ENCODE data around the gene SCAANT1. TPM values are rescaled to one million over a fixed set of nuclear protein-coding genes. Genes with fewer than 3 reads are reported as not detected.

Gene SCAANT1
- total and polyA plus RNA-seq, 2 of the 8 experiments (the other 6 are each of a cell fraction or from before 2014, with no cell fraction given): not detected

DNA sequence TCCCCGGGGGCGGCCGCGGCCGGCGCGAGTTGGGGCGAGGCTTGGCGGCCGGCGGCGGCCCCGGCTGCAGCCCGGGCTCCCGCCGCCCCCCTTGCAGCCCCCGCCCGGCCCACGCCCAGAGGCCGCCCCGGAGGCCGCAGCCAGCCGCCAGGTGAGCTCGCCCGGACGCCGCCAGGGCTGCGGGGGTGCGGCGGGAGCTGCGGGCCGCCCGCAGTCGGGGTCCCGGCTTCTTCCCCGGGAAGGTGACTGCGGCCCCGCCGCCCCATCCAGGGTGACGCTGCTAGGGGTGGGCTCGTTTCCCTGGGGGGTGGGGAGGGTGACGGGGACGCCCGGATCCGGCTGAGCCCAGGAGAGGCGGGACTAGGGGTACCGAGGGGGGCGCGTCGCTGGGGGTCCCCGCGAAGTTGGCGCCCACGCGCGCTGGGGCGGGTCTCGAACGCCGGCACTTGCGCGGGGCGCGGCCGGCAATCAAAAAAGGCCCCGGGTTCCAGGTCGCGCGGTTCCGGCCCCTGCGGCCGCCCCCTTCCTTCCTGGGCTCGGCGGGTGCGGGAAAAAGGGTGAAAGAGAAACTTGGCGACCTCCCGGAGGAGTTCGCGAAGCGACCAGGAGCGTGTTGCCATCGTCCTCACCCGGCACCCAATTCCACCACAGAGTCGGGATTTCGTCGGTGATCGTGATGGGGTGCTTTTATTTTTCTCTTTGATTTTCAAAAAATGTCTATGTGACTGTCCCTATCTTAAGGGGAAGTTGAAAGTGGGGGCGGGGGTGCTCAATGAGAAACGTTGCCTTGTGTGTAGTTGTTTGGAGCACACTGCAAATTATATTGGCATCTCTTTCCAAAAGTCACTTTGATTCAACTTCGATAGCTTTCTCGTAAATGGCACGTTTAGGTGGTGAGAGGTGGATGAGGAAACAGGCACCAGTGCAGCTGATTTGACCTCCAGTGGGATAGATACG, 47.9 kb downstream of the SCAANT1 start:
- no peak overlapping the region for H2BK12ac ChIP-seq (ENCODE audit: low read depth, low read length)
- no peak overlapping the region for H2BK15ac ChIP-seq (ENCODE audit: low read length)
- H2BK120ac ChIP-seq (replicated peaks; ENCODE audit: low read depth, low read length): no peak overlapping the region
- H2BK5ac ChIP-seq (ENCODE audit: low read depth, low read length): no peak overlapping the region
- no peak overlapping the region for H2BK20ac ChIP-seq (ENCODE audit: low read length)
- TF ChIP-seq PHF8 (conservative IDR thresholded peaks at IDR 0.05; ENCODE audit: low read depth, low read length): peak; percentile 56; the same call in 1 of the 2 replicates
- TF ChIP-seq ASH2L (IDR thresholded peaks at IDR 0.05; ENCODE audit: low read length): peak; percentile 67
- TF ChIP-seq TAF1 (IDR thresholded peaks at IDR 0.05; ENCODE audit: low read depth, low read length): 0 out of 2 replicates have a peak, but pooled peaks have one; percentile 29
- peak; percentile 41 for TF ChIP-seq KDM4A (IDR thresholded peaks at IDR 0.05; ENCODE audit: low read depth, low read length, severe bottlenecking)
- no peak for TF ChIP-seq CHD1 (IDR thresholded peaks at IDR 0.05; ENCODE audit: low read depth, low read length)
- no peak for TF ChIP-seq GTF2F1 (IDR thresholded peaks at IDR 0.05; ENCODE audit: borderline replicate concordance, low read depth, low read length)
- no peak overlapping the region for H2AFZ ChIP-seq (ENCODE audit: low read length)
- no peak overlapping the region for H3K56ac ChIP-seq (replicated peaks; ENCODE audit: insufficient read length, low read depth, low read length)
- no peaks in the 10 kb centered on the region; the same call in 1 of the 2 replicates for H3K79me1 ChIP-seq (ENCODE audit: low read depth, low read length)
- H4K5ac ChIP-seq (ENCODE audit: insufficient read length, low read depth, low read length): no peak overlapping the region
- H3K4ac ChIP-seq (replicated peaks; ENCODE audit: insufficient read length, low read depth, low read length): no peak overlapping the region
- H3K9me3 ChIP-seq (ENCODE audit: insufficient read depth in 2 of 2, low read depth in 1 of 2, low read length in 1 of 2): no peaks in the 10 kb centered on the region
- peaks cover 6% of the 10 kb centered on the region for H3K23me2 ChIP-seq (ENCODE audit: low read depth, low read length)
- no peak overlapping the region; the same call in 1 of the 2 replicates for H4K8ac ChIP-seq (ENCODE audit: extremely low read depth, insufficient read depth, low read length)
- H4K20me1 ChIP-seq (replicated peaks in 1 of 2; ENCODE audit: control insufficient read depth in 1 of 2, insufficient read depth in 2 of 2, low read length in 2 of 2): no peaks in the 10 kb centered on the region
- H3K14ac ChIP-seq (ENCODE audit: insufficient read length): no peak overlapping the region
- peak overlapping the region; percentile 72 to 98 for H3K4me2 ChIP-seq (ENCODE audit: insufficient read depth in 1 of 2, low read depth in 2 of 2, low read length in 2 of 2)
- no peak overlapping the region for H2AK5ac ChIP-seq (ENCODE audit: low read depth, low read length)
- 7% methylated on average over 25 of the region's 93 CpGs; no CpG with 5 or more reads in 1 of the 2 experiments for WGBS, 2 experiments (ENCODE audit: extremely low coverage in 1 of 2, insufficient coverage in 1 of 2, insufficient read length in 1 of 2, insufficient replicate concordance in 2 of 2, low coverage in 1 of 2, low lambda C conversion rate in 2 of 2, missing lambda C conversion rate in 1 of 2)
- ChIA-PET CTCF (ENCODE audit: partially characterized antibody) (no interaction called here), POLR2A (ENCODE audit: partially characterized antibody) (interaction anchor here (0.6 to 1.1 kb wide), 4 partner anchors 26 to 363 kb away, joined by 3 to 4 read pairs (median 3); no protein-coding TSS in a partner anchor)
- H3K79me2 ChIP-seq (ENCODE audit: control insufficient read depth in 1 of 2, insufficient read depth in 2 of 2, low read length in 2 of 2): peaks cover 0 to 51% of the 10 kb centered on the region in 2 experiments; a peak in 2 of 4 replicates
- no peak overlapping the region for H3K18ac ChIP-seq (ENCODE audit: extremely low read depth, low read length)
- H3K4me1 ChIP-seq (replicated peaks in 1 of 4; ENCODE audit: control insufficient read depth in 3 of 4, insufficient read depth in 4 of 4, low read length in 3 of 4): peaks cover 5 to 22% (median 11%) of the 10 kb centered on the region in 4 experiments
- no peak overlapping the region for H4K91ac ChIP-seq (replicated peaks; ENCODE audit: insufficient read length, low read length)
- no peak for FAIRE-seq
- H3K9ac ChIP-seq (replicated peaks in 1 of 4; ENCODE audit: extremely low read depth in 1 of 4, low read depth in 3 of 4, low read length in 3 of 4): peak overlapping the region; percentile 54 to 91 (median 64); a peak in 6 of 7 replicates
- H3K4me3 ChIP-seq (ENCODE audit: extremely low read depth in 1 of 4, insufficient read depth in 2 of 4, low read depth in 3 of 4, low read length in 4 of 4): peak overlapping the region; percentile 65 to 97 (median 72)
- H3K27me3 ChIP-seq (replicated peaks in 1 of 4; ENCODE audit: control insufficient read depth in 3 of 4, extremely low read depth in 1 of 4, insufficient read depth in 3 of 4, low read length in 3 of 4): no peaks in the 10 kb centered on the region
- H3K36me3 ChIP-seq (ENCODE audit: control insufficient read depth in 2 of 4, insufficient read depth in 4 of 4, low read length in 3 of 4): no peaks in the 10 kb centered on the region
- 0 out of 2 replicates have a peak overlapping the region, but pooled peaks have one; percentile 9 for H3K27ac ChIP-seq (ENCODE audit: low read depth, low read length)
- H3K23ac ChIP-seq (ENCODE audit: insufficient read length): no peak overlapping the region
- no peak for DNase-seq (ENCODE audit: low read depth in 1 of 2, low spot score in 2 of 2)
